Lower lobe of right lung (tissue), 2 donors: Measurements from ENCODE around the gene SLC25A18. TPM values are rescaled to one million over a fixed set of nuclear protein-coding genes. Genes with fewer than 3 reads are reported as not detected.
"Not testable (repeated sequence)": the region's sequence is repeated elsewhere in the genome, so short reads cannot be mapped to it uniquely, and the experiment has no call there.

Experiments used
- ATAC-seq, 2 donors: fragments of 200-7000 bp; cut with Tn5 transposase; one replicate each; pipeline ENCODE4 v1.9.1; 2020 to 2022; ENCODE audit warnings: mild to moderate bottlenecking in 2 of 2, moderate library complexity in 2 of 2
- DNase-seq: peaks from one replicate; pipeline ENCODE4 v3.0.0-alpha.2; 2020
- H3K27ac ChIP-seq: fragments of 200-600 bp; one replicate; pipeline ENCODE4 v1.8.0; 2022
- H3K27me3 ChIP-seq: fragments of 200-600 bp; one replicate; pipeline ENCODE4 v1.8.0; 2022; ENCODE audit warnings: low read depth
- H3K36me3 ChIP-seq: fragments of 200-600 bp; one replicate; pipeline ENCODE4 v1.8.0; 2022; ENCODE audit warnings: mild to moderate bottlenecking
- H3K4me1 ChIP-seq: fragments of 200-600 bp; one replicate; pipeline ENCODE4 v1.8.0; 2022
- H3K4me3 ChIP-seq: fragments of 200-600 bp; one replicate; pipeline ENCODE4 v1.8.0; 2022; ENCODE audit warnings: mild to moderate bottlenecking
- H3K9me3 ChIP-seq: fragments of 200-600 bp; one replicate; pipeline ENCODE4 v1.8.0; 2022
- intact Hi-C: fragments of 100-400 bp; cut with DNase I; formaldehyde crosslinking; loops from one replicate; pipeline ENCODE4 v1.11.0; 2022
- total RNA-seq: library from RNA; stranded (reverse); fragmentation: NEBNext Ultra II Directional; extraction: Animal tissue kit (Norgen Biotek cat#: 25700); gene quantifications from one replicate; pipeline ENCODE4 v1.2.1, GENCODE V29; 2021
- TF ChIP-seq, protein P1 (sequence below): fragments of 200-600 bp; IDR thresholded peaks from one replicate; pipeline ENCODE4 v1.8.0; 2022; ENCODE audit warnings: antibody characterized with exemption, mild to moderate bottlenecking
- donor health status: DM: no; HTN: yes; CAD: no; lungs with severe emphysema.

SLC25A18 gene
- total RNA-seq, 1 donor from 2014 or later = 0.50 TPM

DNA sequence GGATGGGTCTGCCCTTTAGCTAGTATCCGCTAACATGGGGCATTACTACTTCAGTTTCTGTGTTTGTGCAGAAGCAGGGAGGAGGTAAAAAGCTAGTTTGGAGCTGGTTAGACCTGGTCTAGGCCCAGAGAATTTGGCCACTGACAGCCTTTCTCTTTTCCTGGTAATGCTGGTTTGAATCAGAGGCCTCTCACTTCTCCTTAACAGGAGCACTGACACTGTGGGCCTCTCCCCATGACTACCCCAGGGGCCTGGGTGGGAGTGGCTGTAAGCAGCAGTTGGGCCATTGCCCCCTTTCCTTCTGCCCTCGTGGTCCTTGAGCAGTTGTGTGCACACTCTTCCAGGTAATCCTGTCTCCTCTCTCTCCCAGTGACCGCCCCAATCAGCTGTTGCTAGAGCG, 8.5 kb upstream of the SLC25A18 start:
- Histone ChIP-seq H3K4me1 (no peaks in the 10 kb centered on the region), H3K9me3 (no peaks in the 10 kb centered on the region), H3K27me3 (no peaks in the 10 kb centered on the region), H3K27ac (no peak overlapping the region), H3K4me3 (no peak overlapping the region), H3K36me3 (peaks cover 15% of the 10 kb centered on the region)
- intact Hi-C loops = no loop called here
- ATAC-seq (no peak), DNase-seq (no peak)
- TF ChIP-seq, protein P1, sequence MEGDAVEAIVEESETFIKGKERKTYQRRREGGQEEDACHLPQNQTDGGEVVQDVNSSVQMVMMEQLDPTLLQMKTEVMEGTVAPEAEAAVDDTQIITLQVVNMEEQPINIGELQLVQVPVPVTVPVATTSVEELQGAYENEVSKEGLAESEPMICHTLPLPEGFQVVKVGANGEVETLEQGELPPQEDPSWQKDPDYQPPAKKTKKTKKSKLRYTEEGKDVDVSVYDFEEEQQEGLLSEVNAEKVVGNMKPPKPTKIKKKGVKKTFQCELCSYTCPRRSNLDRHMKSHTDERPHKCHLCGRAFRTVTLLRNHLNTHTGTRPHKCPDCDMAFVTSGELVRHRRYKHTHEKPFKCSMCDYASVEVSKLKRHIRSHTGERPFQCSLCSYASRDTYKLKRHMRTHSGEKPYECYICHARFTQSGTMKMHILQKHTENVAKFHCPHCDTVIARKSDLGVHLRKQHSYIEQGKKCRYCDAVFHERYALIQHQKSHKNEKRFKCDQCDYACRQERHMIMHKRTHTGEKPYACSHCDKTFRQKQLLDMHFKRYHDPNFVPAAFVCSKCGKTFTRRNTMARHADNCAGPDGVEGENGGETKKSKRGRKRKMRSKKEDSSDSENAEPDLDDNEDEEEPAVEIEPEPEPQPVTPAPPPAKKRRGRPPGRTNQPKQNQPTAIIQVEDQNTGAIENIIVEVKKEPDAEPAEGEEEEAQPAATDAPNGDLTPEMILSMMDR = no peak

DNA sequence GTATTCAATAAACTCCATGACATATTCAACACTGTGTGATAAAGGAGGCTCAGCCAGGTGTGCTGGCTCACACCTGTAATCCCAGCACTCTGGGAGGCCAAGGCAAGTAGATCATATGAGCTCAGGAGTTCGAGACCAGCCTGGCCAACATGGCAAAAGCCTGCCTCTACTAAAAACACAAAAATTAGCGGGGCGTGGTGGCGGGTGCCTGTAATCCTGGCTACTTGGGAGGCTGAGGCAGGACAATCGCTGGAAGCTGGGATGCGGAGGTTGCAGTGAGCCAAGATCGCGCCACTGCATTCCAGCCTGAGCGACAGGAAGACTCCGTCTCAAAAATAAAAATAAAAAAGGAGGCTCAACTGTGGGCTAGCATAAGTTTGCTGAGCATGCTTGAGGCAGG, 4.1 kb upstream of the SLC25A18 start:
- no peak overlapping the region for H3K27ac ChIP-seq
- DNase-seq = no peak
- TF ChIP-seq, protein P1 = no peak
- no peaks in the 10 kb centered on the region for H3K9me3 ChIP-seq
- no peak overlapping the region for H3K4me3 ChIP-seq
- intact Hi-C loops = no loop called here
- no peaks in the 10 kb centered on the region for H3K27me3 ChIP-seq
- peaks cover 14% of the 10 kb centered on the region for H3K4me1 ChIP-seq
- no peak for ATAC-seq
- no peaks in the 10 kb centered on the region for H3K36me3 ChIP-seq

DNA sequence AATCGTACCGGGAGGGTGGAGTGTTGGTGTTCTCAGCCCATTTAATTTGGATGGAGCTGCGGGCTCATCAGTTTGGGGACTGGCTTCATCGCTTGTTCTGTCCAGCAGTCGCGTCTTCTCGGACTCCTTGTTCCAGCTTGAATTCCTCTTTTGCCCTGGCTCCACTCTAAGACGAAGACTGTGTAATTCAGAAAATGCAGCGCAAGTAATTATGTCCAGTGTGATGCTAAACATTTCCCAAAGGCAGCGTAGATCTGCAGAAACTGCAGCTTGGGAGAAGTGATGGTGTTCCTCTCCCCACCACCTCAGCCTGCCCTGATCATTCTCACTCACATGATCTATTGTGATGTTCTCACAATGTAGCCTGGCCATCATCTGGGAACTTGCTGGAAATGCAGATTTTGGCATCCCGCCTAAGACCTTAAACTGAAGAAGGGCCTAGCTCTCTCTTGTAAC, 666 bp downstream of the SLC25A18 start:
- Histone ChIP-seq H3K4me1 (peaks cover 16% of the 10 kb centered on the region), H3K27me3 (no peaks in the 10 kb centered on the region), H3K36me3 (no peaks in the 10 kb centered on the region), H3K4me3 (peak overlapping the region; percentile 21), H3K9me3 (no peaks in the 10 kb centered on the region), H3K27ac (peak overlapping the region; percentile 65)
- TF ChIP-seq, protein P1 = no peak
- DNase-seq = no peak
- intact Hi-C loops = no loop called here
- peak in 1 of 2 donors; percentile 35 for ATAC-seq

DNA sequence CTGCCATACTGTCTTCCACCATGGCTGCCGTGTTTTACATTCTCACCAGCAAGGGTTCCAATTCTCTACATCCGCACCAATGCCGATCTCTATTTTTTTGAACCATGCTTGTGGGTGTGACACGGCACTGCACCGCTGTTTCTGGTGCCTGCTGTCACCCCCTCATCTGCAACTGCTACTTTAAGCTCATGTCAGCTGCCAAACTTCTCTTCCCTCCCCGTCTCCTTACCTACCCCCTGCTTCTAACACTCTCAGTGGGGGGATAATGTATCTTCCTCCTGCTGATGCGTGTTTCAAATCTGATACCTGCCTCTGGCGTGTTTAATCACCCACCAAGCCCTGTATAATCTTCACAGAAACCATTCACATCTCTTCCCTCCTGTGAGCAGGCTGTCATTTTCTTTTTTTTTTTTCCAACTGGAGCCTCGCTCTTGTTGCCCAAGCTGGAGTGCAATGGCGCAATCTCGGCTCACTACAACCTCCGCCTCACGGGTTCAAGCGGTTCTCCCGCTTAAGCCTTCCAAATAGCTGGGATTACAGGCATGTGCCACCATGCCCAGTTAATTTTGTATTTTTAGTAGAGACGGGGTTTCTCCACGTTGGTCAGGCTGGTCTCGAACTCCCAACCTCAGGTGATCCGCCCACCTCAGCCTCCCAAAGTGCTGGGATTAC, 2.9 kb downstream of the SLC25A18 start:
- not testable (repeated sequence) for H3K27ac ChIP-seq, H3K27me3 ChIP-seq

DNA sequence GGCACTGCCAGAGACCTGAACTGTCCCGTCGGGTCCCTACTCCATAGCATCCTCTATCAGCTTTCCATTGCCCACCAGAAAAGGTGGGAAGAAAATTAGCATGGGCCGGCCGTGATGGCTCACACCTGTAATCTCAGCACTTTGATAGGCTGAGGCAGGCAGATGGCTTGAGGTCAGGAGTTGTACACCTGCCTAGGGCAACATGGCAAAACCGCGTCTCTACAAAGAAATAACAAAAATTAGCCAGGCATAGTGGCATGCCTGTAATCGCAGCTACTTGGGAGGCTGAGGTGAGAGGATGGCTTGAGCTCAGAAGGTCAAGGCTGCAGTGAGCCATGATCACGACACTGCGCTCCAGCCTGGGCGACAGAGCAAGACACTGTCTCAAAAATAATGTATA, 3.5 kb downstream of the SLC25A18 start:
- ATAC-seq (no peak), DNase-seq (no peak)
- Histone ChIP-seq H3K4me1 (peaks cover 39% of the 10 kb centered on the region), H3K27ac (no peak overlapping the region), H3K4me3 (no peak overlapping the region), H3K9me3 (no peaks in the 10 kb centered on the region), H3K36me3 (no peaks in the 10 kb centered on the region), H3K27me3 (no peaks in the 10 kb centered on the region)
- intact Hi-C loops = no loop called here
- TF ChIP-seq, protein P1 = no peak

More for the DNA sequence above, 2.9 kb downstream of the SLC25A18 start:
- H3K4me3 ChIP-seq, ATAC-seq, H3K36me3 ChIP-seq, intact Hi-C loops, H3K9me3 ChIP-seq, DNase-seq: not testable (repeated sequence)
- H3K4me1 ChIP-seq = peaks cover 33% of the 10 kb centered on the region

DNA sequence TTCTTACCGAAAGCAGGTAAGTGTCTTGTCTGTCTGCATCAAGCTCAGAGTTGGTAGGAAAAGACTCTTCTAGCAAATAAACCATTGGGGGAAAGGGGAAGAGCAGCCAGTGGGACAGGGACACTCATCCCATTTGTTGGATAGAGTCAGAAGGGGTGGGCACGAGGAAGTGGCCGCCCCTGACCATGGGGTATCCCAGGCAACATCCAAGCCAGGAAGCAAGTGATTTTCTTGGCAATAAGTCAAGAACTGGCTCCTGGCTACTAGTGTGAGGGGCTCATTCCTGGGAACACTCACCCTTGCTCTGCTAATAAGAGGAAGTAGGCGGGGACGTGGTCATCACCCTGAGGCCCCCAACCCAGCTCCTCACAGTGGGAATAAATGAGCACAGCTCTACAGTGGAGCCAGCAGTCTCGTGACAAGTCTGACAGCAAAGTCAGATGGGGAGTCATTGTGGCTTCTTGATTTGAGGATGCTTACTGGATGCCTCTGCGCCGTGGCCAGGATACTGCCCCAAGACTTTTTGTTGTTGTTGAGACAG, 6.7 kb downstream of the SLC25A18 start:
- TF ChIP-seq, protein P1 = no peak
- intact Hi-C loops = no loop called here
- H3K36me3 ChIP-seq = no peaks in the 10 kb centered on the region
- H3K27ac ChIP-seq = peak overlapping the region; percentile 88
- H3K27me3 ChIP-seq = no peaks in the 10 kb centered on the region
- ATAC-seq = peak; percentile 55 to 60
- no peak for DNase-seq
- H3K4me1 ChIP-seq = peaks cover 31% of the 10 kb centered on the region
- H3K4me3 ChIP-seq = peak overlapping the region; percentile 25
- H3K9me3 ChIP-seq = no peaks in the 10 kb centered on the region
